ENCODE measurements around the gene STK24.
"Not testable (repeated sequence)": the region's sequence is repeated elsewhere in the genome, so short reads cannot be mapped to it uniquely, and the experiment has no call there.

Gene STK24

GRCh38 chr13:98598043-98598442 lies 21.1 kb upstream of the STK24 start:
- no CpG with 5 or more reads among the region's 4 CpGs for WGBS (ENCODE audit: insufficient coverage, insufficient read length)
- H3K4me1 ChIP-seq (ENCODE audit: control insufficient read depth, insufficient read depth, low read length): 0 out of 2 replicates have a peak, but pooled peaks cover 2% of the 10 kb centered on the region
- H3K36me3 ChIP-seq (ENCODE audit: control insufficient read depth, insufficient read depth, low read length): no peaks in the 10 kb centered on the region
- no peaks in the 10 kb centered on the region for H3K9me3 ChIP-seq (ENCODE audit: control insufficient read depth, insufficient read depth, low read length)
- no peak overlapping the region for H3K4me3 ChIP-seq (ENCODE audit: low read length)
- no peak for DNase-seq (ENCODE audit: low read depth, low spot score)
- no peak overlapping the region for H3K27ac ChIP-seq (ENCODE audit: low read length)
- H3K27me3 ChIP-seq (ENCODE audit: control insufficient read depth, insufficient read depth, low read length): no peaks in the 10 kb centered on the region

- no CpG with 5 or more reads among the region's 3 CpGs for WGBS (ENCODE audit: insufficient coverage, insufficient read length)
- DNase-seq (ENCODE audit: low read depth, low spot score): no peak
- H3K9me3 ChIP-seq (ENCODE audit: control insufficient read depth, insufficient read depth, low read length): no peaks in the 10 kb centered on the region
- H3K4me1 ChIP-seq (ENCODE audit: control insufficient read depth, insufficient read depth, low read length): peaks cover 2% of the 10 kb centered on the region; the same call in 1 of the 2 replicates
- no peak overlapping the region for H3K27ac ChIP-seq (ENCODE audit: low read length)
- H3K36me3 ChIP-seq (ENCODE audit: control insufficient read depth, insufficient read depth, low read length): no peaks in the 10 kb centered on the region
- no peak overlapping the region for H3K4me3 ChIP-seq (ENCODE audit: low read length)
- no peaks in the 10 kb centered on the region for H3K27me3 ChIP-seq (ENCODE audit: control insufficient read depth, insufficient read depth, low read length)
These were observed 18.2 kb upstream of the STK24 start for GRCh38 chr13:98595134-98595533.

GRCh38 chr13:98592362-98592732 lies 15.4 kb upstream of the STK24 start:
- H3K27ac ChIP-seq (ENCODE audit: low read length): no peak overlapping the region
- no peak overlapping the region for H3K4me3 ChIP-seq (ENCODE audit: low read length)
- no peaks in the 10 kb centered on the region for H3K9me3 ChIP-seq (ENCODE audit: control insufficient read depth, insufficient read depth, low read length)
- no peak for DNase-seq (ENCODE audit: low read depth, low spot score)
- no peaks in the 10 kb centered on the region for H3K36me3 ChIP-seq (ENCODE audit: control insufficient read depth, insufficient read depth, low read length)
- H3K4me1 ChIP-seq (ENCODE audit: control insufficient read depth, insufficient read depth, low read length): no peaks in the 10 kb centered on the region; the same call in 1 of the 2 replicates
- WGBS (ENCODE audit: insufficient coverage, insufficient read length): no CpG with 5 or more reads among the region's 5 CpGs
- H3K27me3 ChIP-seq (ENCODE audit: control insufficient read depth, insufficient read depth, low read length): no peaks in the 10 kb centered on the region

GRCh38 chr13:98591721-98592361 lies 14.9 kb upstream of the STK24 start:
- H3K36me3 ChIP-seq (ENCODE audit: control insufficient read depth, insufficient read depth, low read length): no peaks in the 10 kb centered on the region
- H3K27me3 ChIP-seq (ENCODE audit: control insufficient read depth, insufficient read depth, low read length): no peaks in the 10 kb centered on the region
- no peaks in the 10 kb centered on the region; the same call in 1 of the 2 replicates for H3K4me1 ChIP-seq (ENCODE audit: control insufficient read depth, insufficient read depth, low read length)
- DNase-seq (ENCODE audit: low read depth, low spot score): no peak
- H3K9me3 ChIP-seq (ENCODE audit: control insufficient read depth, insufficient read depth, low read length): no peaks in the 10 kb centered on the region
- no CpG with 5 or more reads among the region's 2 CpGs for WGBS (ENCODE audit: insufficient coverage, insufficient read length)
- H3K27ac ChIP-seq (ENCODE audit: low read length): no peak overlapping the region
- no peak overlapping the region for H3K4me3 ChIP-seq (ENCODE audit: low read length)

GRCh38 chr13:98590471-98590870 lies 13.6 kb upstream of the STK24 start:
- no CpG with 5 or more reads among the region's 6 CpGs for WGBS (ENCODE audit: insufficient coverage, insufficient read length)
- DNase-seq (ENCODE audit: low read depth, low spot score); H3K9me3 ChIP-seq (ENCODE audit: control insufficient read depth, insufficient read depth, low read length); H3K36me3 ChIP-seq (ENCODE audit: control insufficient read depth, insufficient read depth, low read length); H3K27me3 ChIP-seq (ENCODE audit: control insufficient read depth, insufficient read depth, low read length); H3K27ac ChIP-seq (ENCODE audit: low read length); H3K4me1 ChIP-seq (ENCODE audit: control insufficient read depth, insufficient read depth, low read length); H3K4me3 ChIP-seq (ENCODE audit: low read length): not testable (repeated sequence)

- no CpG with 5 or more reads among the region's 12 CpGs for WGBS (ENCODE audit: insufficient coverage, insufficient read length)
These were observed 12.6 kb upstream of the STK24 start for GRCh38 chr13:98589516-98589915.

GRCh38 chr13:98586400-98587345 lies 9.8 kb upstream of the STK24 start:
- no peaks in the 10 kb centered on the region; the same call in 1 of the 2 replicates for H3K4me1 ChIP-seq (ENCODE audit: control insufficient read depth, insufficient read depth, low read length)
- H3K36me3 ChIP-seq (ENCODE audit: control insufficient read depth, insufficient read depth, low read length): no peaks in the 10 kb centered on the region
- no peaks in the 10 kb centered on the region for H3K9me3 ChIP-seq (ENCODE audit: control insufficient read depth, insufficient read depth, low read length)
- no peaks in the 10 kb centered on the region for H3K27me3 ChIP-seq (ENCODE audit: control insufficient read depth, insufficient read depth, low read length)
- no CpG with 5 or more reads among the region's 4 CpGs for WGBS (ENCODE audit: insufficient coverage, insufficient read length)
- no peak overlapping the region for H3K27ac ChIP-seq (ENCODE audit: low read length)
- DNase-seq (ENCODE audit: low read depth, low spot score): no peak
- H3K4me3 ChIP-seq (ENCODE audit: low read length): no peak overlapping the region

More at GRCh38 chr13:98589516-98589915, 12.6 kb upstream of the STK24 start:
- H3K27ac ChIP-seq (ENCODE audit: low read length); H3K27me3 ChIP-seq (ENCODE audit: control insufficient read depth, insufficient read depth, low read length); DNase-seq (ENCODE audit: low read depth, low spot score); H3K9me3 ChIP-seq (ENCODE audit: control insufficient read depth, insufficient read depth, low read length); H3K4me3 ChIP-seq (ENCODE audit: low read length); H3K36me3 ChIP-seq (ENCODE audit: control insufficient read depth, insufficient read depth, low read length); H3K4me1 ChIP-seq (ENCODE audit: control insufficient read depth, insufficient read depth, low read length): not testable (repeated sequence)

- Histone ChIP-seq H3K4me1 (ENCODE audit: control insufficient read depth, insufficient read depth, low read length) (no peaks in the 10 kb centered on the region), H3K36me3 (ENCODE audit: control insufficient read depth, insufficient read depth, low read length) (no peaks in the 10 kb centered on the region), H3K27ac (ENCODE audit: low read length) (no peak overlapping the region), H3K9me3 (ENCODE audit: control insufficient read depth, insufficient read depth, low read length) (no peaks in the 10 kb centered on the region), H3K27me3 (ENCODE audit: control insufficient read depth, insufficient read depth, low read length) (no peaks in the 10 kb centered on the region), H3K4me3 (ENCODE audit: low read length) (no peak overlapping the region)
- WGBS (ENCODE audit: insufficient coverage, insufficient read length): no CpG with 5 or more reads among the region's 3 CpGs
- DNase-seq (ENCODE audit: low read depth, low spot score): no peak
These were observed 9.0 kb upstream of the STK24 start for GRCh38 chr13:98585946-98586345.

GRCh38 chr13:98585398-98585754 lies 8.5 kb upstream of the STK24 start:
- no peaks in the 10 kb centered on the region for H3K4me1 ChIP-seq (ENCODE audit: control insufficient read depth, insufficient read depth, low read length)
- DNase-seq (ENCODE audit: low read depth, low spot score): no peak
- no peak overlapping the region for H3K27ac ChIP-seq (ENCODE audit: low read length)
- no peak overlapping the region for H3K4me3 ChIP-seq (ENCODE audit: low read length)
- no peaks in the 10 kb centered on the region for H3K36me3 ChIP-seq (ENCODE audit: control insufficient read depth, insufficient read depth, low read length)
- H3K9me3 ChIP-seq (ENCODE audit: control insufficient read depth, insufficient read depth, low read length): no peaks in the 10 kb centered on the region
- no CpG with 5 or more reads among the region's 5 CpGs for WGBS (ENCODE audit: insufficient coverage, insufficient read length)
- no peaks in the 10 kb centered on the region for H3K27me3 ChIP-seq (ENCODE audit: control insufficient read depth, insufficient read depth, low read length)

- H3K4me1 ChIP-seq (ENCODE audit: control insufficient read depth, insufficient read depth, low read length): no peaks in the 10 kb centered on the region
- H3K27me3 ChIP-seq (ENCODE audit: control insufficient read depth, insufficient read depth, low read length): no peaks in the 10 kb centered on the region
- no peak overlapping the region for H3K4me3 ChIP-seq (ENCODE audit: low read length)
- no peaks in the 10 kb centered on the region for H3K9me3 ChIP-seq (ENCODE audit: control insufficient read depth, insufficient read depth, low read length)
- no peaks in the 10 kb centered on the region for H3K36me3 ChIP-seq (ENCODE audit: control insufficient read depth, insufficient read depth, low read length)
- DNase-seq (ENCODE audit: low read depth, low spot score): no peak
- no CpG with 5 or more reads among the region's 4 CpGs for WGBS (ENCODE audit: insufficient coverage, insufficient read length)
- no peak overlapping the region for H3K27ac ChIP-seq (ENCODE audit: low read length)
These were observed 7.9 kb upstream of the STK24 start for GRCh38 chr13:98584668-98585397.

All from iPS DF 6.9 (cell line).